HepG2 (cell line): ENCODE results near the gene AGRN. TPM values are rescaled to one million over a fixed set of nuclear protein-coding genes. Genes with fewer than 3 reads are reported as not detected.

Experiments
- ATAC-seq: fragments of 200-7000 bp; cut with Tn5 transposase; 3 replicates; pipeline ENCODE4 v1.9.1; 2020; ENCODE audit warnings: mild to moderate bottlenecking, moderate library complexity
- BruUV-seq: library from RNA; stranded (reverse); fragments of 400-500 nt; replicated peaks from 2 replicates; lab custom pipeline; 2021; lab: Mats Ljungman, UMichigan
- CTCF ChIA-PET: fragments of 300-600 bp; formaldehyde crosslinking; extraction: SDS; loops from one replicate; lab custom pipeline; 2021; ENCODE audit warnings: low total read pairs, inconsistent platforms, low intra/inter-chr PET ratio; lab: Yijun Ruan, JAX
- POLR2A ChIA-PET: fragments of 350-600 bp; sonication (Branson Sonifier 250); formaldehyde crosslinking; loops from one replicate; lab custom pipeline; 2020; ENCODE audit warnings: antibody characterized with exemption, inconsistent platforms; lab: Yijun Ruan, JAX
- DNase-seq: peaks from one replicate; pipeline ENCODE4 v3.0.0-alpha.2; 2015; ENCODE audit warnings: low spot score
- FAIRE-seq: peaks from 3 replicates; lab custom pipeline; 2011; peaks lifted over from hg19 to GRCh38; lab: Jason Lieb, UNC
- H2AFZ ChIP-seq: one replicate; pipeline ENCODE4 v1.6.1; 2011; ENCODE audit warnings: low read length, inconsistent platforms
- H3K27ac ChIP-seq: fragments of 300-600 bp; 3 replicates; pipeline ENCODE4 v1.8.0; 2011; ENCODE audit warnings: mixed run types, mild to moderate bottlenecking, mixed read lengths, low read length, inconsistent platforms; ENCODE audit not compliant: insufficient read depth; ENCODE audit errors: extremely low read length
- H3K27me3 ChIP-seq, 2 experiments: fragments of 200-600 bp in 1 of 2; 2 replicates in 1 of 2; 3 replicates in 1 of 2; pipeline versions ENCODE4 v1.6.0 to v1.8.0; 2011; ENCODE audit warnings: low read length in 2 of 2, mild to moderate bottlenecking in 2 of 2, moderate library complexity in 2 of 2, inconsistent platforms in 1 of 2; ENCODE audit not compliant: insufficient read depth in 2 of 2, control insufficient read depth in 1 of 2
- H3K36me3 ChIP-seq, 2 experiments: fragments of 200-600 bp in 1 of 2; replicated peaks in 1 of 2; 2 replicates in 1 of 2; 3 replicates in 1 of 2; pipeline versions ENCODE4 v1.5.1 to v1.8.0; 2011; ENCODE audit warnings: low read length in 2 of 2, inconsistent platforms in 1 of 2; ENCODE audit not compliant: insufficient read depth in 2 of 2, control insufficient read depth in 1 of 2
- H3K4me1 ChIP-seq: 2 replicates; pipeline ENCODE4 v1.5.1; 2012; ENCODE audit warnings: low read length, inconsistent platforms; ENCODE audit not compliant: insufficient read depth
- H3K4me2 ChIP-seq: 2 replicates; pipeline ENCODE4 v1.6.0; 2011; ENCODE audit warnings: low read depth, low read length, inconsistent platforms
- H3K4me3 ChIP-seq, 3 experiments: fragments of 200-600 bp in 1 of 3; sonication (generic), shearing (Covaris generic) in 1 of 3; replicated peaks in 1 of 3; 2 replicates each; pipeline ENCODE4 v1.5.1; 2011 to 2016; ENCODE audit warnings: low read length in 3 of 3, inconsistent platforms in 2 of 3, low read depth in 2 of 3, mild to moderate bottlenecking in 2 of 3, control low read depth in 1 of 3, mixed read lengths in 1 of 3; ENCODE audit not compliant: insufficient read depth in 1 of 3
- H3K79me2 ChIP-seq: one replicate; pipeline ENCODE4 v1.6.1; 2011; ENCODE audit warnings: low read length, inconsistent platforms; ENCODE audit not compliant: insufficient read depth
- H3K9ac ChIP-seq: 2 replicates; pipeline ENCODE4 v1.6.0; 2011; ENCODE audit warnings: mild to moderate bottlenecking, low read depth, low read length, inconsistent platforms; ENCODE audit not compliant: insufficient read depth
- H3K9me3 ChIP-seq: 2 replicates; pipeline ENCODE4 v1.5.1; 2012; ENCODE audit warnings: mild to moderate bottlenecking, low read length
- H4K20me1 ChIP-seq: 2 replicates; pipeline ENCODE4 v1.6.0; 2011; ENCODE audit warnings: inconsistent platforms, mild to moderate bottlenecking, low read length, moderate library complexity; ENCODE audit not compliant: insufficient read depth
- FOXK2 ChIP-seq: fragments of 450-650 bp; IDR thresholded peaks from 2 replicates; pipeline ENCODE4 v1.6.1; 2016
- GABPA ChIP-seq, 2 experiments: IDR thresholded peaks; 2 replicates each; pipeline ENCODE4 v1.6.1; 2011 to 2016; ENCODE audit warnings: low read depth in 2 of 2, low read length in 1 of 2, missing biosample characterization in 1 of 2, missing genetic modification characterization in 1 of 2
- HMG20B ChIP-seq: conservative IDR thresholded peaks from 2 replicates; pipeline ENCODE4 v1.6.1; 2016; ENCODE audit warnings: missing genetic modification reagents, missing compliant biosample characterization
- PITX1 ChIP-seq: sonication (generic); formaldehyde crosslinking; IDR thresholded peaks from 2 replicates; pipeline ENCODE4 v1.5.1; 2020; ENCODE audit warnings: mild to moderate bottlenecking, missing genetic modification reagents
- PRDM4 ChIP-seq: sonication (generic); formaldehyde crosslinking; IDR thresholded peaks from 2 replicates; pipeline ENCODE4 v1.9.0; 2021; ENCODE audit warnings: missing genetic modification reagents, borderline replicate concordance
- RBAK ChIP-seq: sonication (generic); formaldehyde crosslinking; IDR thresholded peaks from 2 replicates; pipeline ENCODE4 v1.5.1; 2020; ENCODE audit warnings: mild to moderate bottlenecking, missing genetic modification reagents
- SMYD3 ChIP-seq: sonication (generic); formaldehyde crosslinking; IDR thresholded peaks from 2 replicates; pipeline ENCODE4 v1.8.1; 2023; ENCODE audit warnings: mild to moderate bottlenecking, missing genetic modification reagents
- SP140L ChIP-seq: sonication (generic); formaldehyde crosslinking; IDR thresholded peaks from 2 replicates; pipeline ENCODE4 v1.4.0; 2020; ENCODE audit warnings: missing genetic modification reagents, borderline replicate concordance
- SSRP1 ChIP-seq: IDR thresholded peaks from 2 replicates; pipeline ENCODE4 v1.6.1; 2016; ENCODE audit warnings: control low read depth
- UBTF ChIP-seq: sonication (generic); formaldehyde crosslinking; IDR thresholded peaks from 2 replicates; pipeline ENCODE4 v1.4.0; 2020; ENCODE audit warnings: mild to moderate bottlenecking, missing genetic modification reagents
- ZNF260 ChIP-seq: sonication (generic); formaldehyde crosslinking; IDR thresholded peaks from 2 replicates; pipeline ENCODE4 v1.4.0; 2020; ENCODE audit warnings: missing genetic modification reagents, low read depth, mild to moderate bottlenecking, borderline replicate concordance
- ZNF558 ChIP-seq: sonication (generic); formaldehyde crosslinking; IDR thresholded peaks from 2 replicates; pipeline ENCODE4 v1.9.0; 2022; ENCODE audit warnings: mild to moderate bottlenecking, missing genetic modification reagents, borderline replicate concordance
- ZNF616 ChIP-seq: sonication (generic); formaldehyde crosslinking; IDR thresholded peaks from 2 replicates; pipeline ENCODE4 v1.5.0; 2020; ENCODE audit warnings: low read depth, mild to moderate bottlenecking, missing genetic modification reagents
- ZNF619 ChIP-seq: sonication (generic); formaldehyde crosslinking; IDR thresholded peaks from 2 replicates; pipeline ENCODE4 v1.4.0; 2020; ENCODE audit warnings: mild to moderate bottlenecking, missing genetic modification reagents
- ZSCAN5A ChIP-seq: sonication (generic); formaldehyde crosslinking; IDR thresholded peaks from 2 replicates; pipeline ENCODE4 v1.8.0; 2022; ENCODE audit warnings: mild to moderate bottlenecking, missing genetic modification reagents, borderline replicate concordance
- WGBS: methylation state at CpG from one replicate; pipeline ENCODE4 v1.1.6; 2017; ENCODE audit warnings: low lambda C conversion rate; 5-methylcytosine and 5-hydroxymethylcytosine counted together
- in situ Hi-C: cut with HindIII; loops from 2 replicates; pipeline ENCODE4 v1.10.0; 2017; ENCODE audit warnings: low pct_unique_long_range_greater_than_20kb; ENCODE audit not compliant: extremely low pct_ligation_motif_present
- intact Hi-C: fragments of 100-400 bp; cut with micrococcal nuclease; formaldehyde crosslinking; loops from one replicate; pipeline ENCODE4 v1.10.0; 2022; ENCODE audit not compliant: unreplicated experiment
- polyA plus RNA-seq, 8 experiments: library from polyadenylated mRNA; depleted of rRNA in 3 of 8; stranded (reverse) in 7 of 8; unstranded in 1 of 8; fragments of >200 nt; fragmentation: Illumina TruSeq in 4 of 8; extraction: Trizol in 4 of 8; gene quantifications; 2 replicates each; pipeline versions ENCODE4 v1.2.1 to v1.2.3, GENCODE V29; 2011 to 2016; ENCODE audit warnings: low read depth in 4 of 8, missing spikeins in 1 of 8, mixed read lengths in 1 of 8; ENCODE audit not compliant: insufficient read depth in 1 of 8
- total RNA-seq, 5 experiments: library from RNA; depleted of rRNA; stranded (reverse); fragments of >200 nt; fragmentation: Illumina TruSeq; extraction: Trizol; gene quantifications; 2 replicates each; pipeline ENCODE4 v1.2.3, GENCODE V29; 2016; ENCODE audit warnings: low read depth in 1 of 5

Gene AGRN
- total and polyA plus RNA-seq, 2 of the 13 experiments (the other 11 are each of a cell fraction or from before 2014, with no cell fraction given): 29.8 to 65.2 TPM

- Histone ChIP-seq H2AFZ (no peak overlapping the region), H3K9ac (peak overlapping the region; percentile 77), H3K36me3 (no peaks in the 10 kb centered on the region), H3K4me1 (peaks cover 54% of the 10 kb centered on the region), H4K20me1 (no peaks in the 10 kb centered on the region), H3K79me2 (peaks cover 6% of the 10 kb centered on the region), H3K27ac (peak overlapping the region; percentile 88), H3K27me3 (no peaks in the 10 kb centered on the region), H3K4me3 (peak overlapping the region; percentile 56 to 77 (median 70)), H3K4me2 (peak overlapping the region; percentile 87), H3K9me3 (no peaks in the 10 kb centered on the region)
- ChIA-PET CTCF (no interaction called here), POLR2A (interaction anchor here (0.7 to 4.1 kb wide), 15 partner anchors 9 to 281 kb away, joined by 3 to 61 read pairs (median 4); partner anchors contain the start of genes AGRN and UBE2J2)
- TSS peak; percentile 64 for BruUV-seq
- in situ Hi-C loops: no loop called here
- 59% methylated on average over 16 of the region's 37 CpGs for WGBS
- peak; percentile 92 for FAIRE-seq
- intact Hi-C loops: loop anchor here (10.0 kb wide), 1 partner anchor 228 kb away; the partner anchor contains the start of genes B3GALT6 and SDF4
- ATAC-seq: peak; percentile 72
- DNase-seq: peak; percentile 94
- TF ChIP-seq UBTF (CRISPR knock-in tag): peak; percentile 75
- no peak for TF ChIP-seq ZNF558 (CRISPR knock-in tag)
- no peak; the same call in 1 of the 2 replicates for TF ChIP-seq HMG20B (CRISPR knock-in tag)
- TF ChIP-seq GABPA (IDR thresholded peaks at IDR 0.05; ENCODE audit: low read depth, low read length): no peak
- peak; percentile 91 for TF ChIP-seq GABPA (CRISPR knock-in tag; IDR thresholded peaks at IDR 0.05; ENCODE audit: low read depth)
- no peak for TF ChIP-seq RBAK (CRISPR knock-in tag)
- TF ChIP-seq SSRP1 (CRISPR knock-in tag): no peak
- TF ChIP-seq SMYD3: no peak; the same call in 1 of the 2 replicates
- TF ChIP-seq PRDM4 (CRISPR knock-in tag): no peak
- no peak for TF ChIP-seq ZNF260 (CRISPR knock-in tag)
- peak; percentile 76; the same call in 1 of the 2 replicates for TF ChIP-seq ZNF616 (CRISPR knock-in tag)
- TF ChIP-seq FOXK2: peak; percentile 69; the same call in 1 of the 2 replicates
- TF ChIP-seq ZNF619 (CRISPR knock-in tag): peak; percentile 57; the same call in 1 of the 2 replicates
- TF ChIP-seq SP140L (CRISPR knock-in tag): no peak
- peak; percentile 27; the same call in 1 of the 2 replicates for TF ChIP-seq ZSCAN5A (CRISPR knock-in tag)
- peak; percentile 79 for TF ChIP-seq PITX1
Measured at GRCh38 chr1:1006305-1007159, 13.4 kb upstream of the AGRN start.
